Endodermal cell (in vitro differentiated cells): ENCODE results near the gene C1orf167. TPM values are rescaled to one million over a fixed set of nuclear protein-coding genes. Genes with fewer than 3 reads are reported as not detected.

ENCODE experiments used
- DNase-seq: peaks from one replicate; pipeline ENCODE4 v3.0.0-alpha.2; 2017
- H3K27ac ChIP-seq: 2 replicates; pipeline ENCODE4 v1.5.1; 2013; ENCODE audit warnings: mild to moderate bottlenecking, low read depth, low read length, moderate library complexity
- H3K27me3 ChIP-seq: 2 replicates; pipeline ENCODE4 v1.6.1; 2013; ENCODE audit warnings: mild to moderate bottlenecking, low read length, moderate library complexity; ENCODE audit not compliant: insufficient read depth, control insufficient read depth, poor library complexity, severe bottlenecking
- H3K36me3 ChIP-seq: 2 replicates; pipeline ENCODE4 v1.7.0; 2013; ENCODE audit warnings: mild to moderate bottlenecking, low read length, moderate library complexity; ENCODE audit not compliant: control insufficient read depth, insufficient read depth
- H3K4me1 ChIP-seq: one replicate; pipeline ENCODE4 v1.7.0; 2013; ENCODE audit warnings: low read length; ENCODE audit not compliant: control insufficient read depth, insufficient read depth
- H3K4me3 ChIP-seq: 2 replicates; pipeline ENCODE4 v1.5.1; 2013; ENCODE audit warnings: mild to moderate bottlenecking, low read length, moderate library complexity
- H3K9ac ChIP-seq: 2 replicates; pipeline ENCODE4 v1.6.1; 2013; ENCODE audit warnings: mild to moderate bottlenecking, low read length, moderate library complexity; ENCODE audit not compliant: poor library complexity, severe bottlenecking; ENCODE audit errors: extremely low read depth
- H3K9me3 ChIP-seq: 2 replicates; pipeline ENCODE4 v1.6.1; 2013; ENCODE audit warnings: mild to moderate bottlenecking, low read length, moderate library complexity; ENCODE audit not compliant: control insufficient read depth
- H3K27ac Mint-ChIP-seq: 2 replicates; pipeline ENCODE4 v1.8.0; 2020; ENCODE audit warnings: mixed read lengths
- H3K27me3 Mint-ChIP-seq: 2 replicates; pipeline ENCODE4 v1.8.0; 2021; ENCODE audit warnings: mild to moderate bottlenecking, mixed read lengths; ENCODE audit not compliant: insufficient read depth
- H3K36me3 Mint-ChIP-seq: 2 replicates; pipeline ENCODE4 v1.8.0; 2020; ENCODE audit warnings: low read depth, mixed read lengths
- H3K4me1 Mint-ChIP-seq: 2 replicates; pipeline ENCODE4 v1.8.0; 2020; ENCODE audit warnings: mixed read lengths
- H3K4me3 Mint-ChIP-seq: 2 replicates; pipeline ENCODE4 v1.8.0; 2020; ENCODE audit warnings: mild to moderate bottlenecking, moderate library complexity, mixed read lengths
- H3K9me3 Mint-ChIP-seq: 2 replicates; pipeline ENCODE4 v1.8.0; 2020; ENCODE audit warnings: mild to moderate bottlenecking, mixed read lengths
- CTCF ChIP-seq: fragments of 200-600 bp; sonication (generic); conservative IDR thresholded peaks from 2 replicates; pipeline ENCODE4 v1.5.0; 2021; ENCODE audit warnings: antibody characterized with exemption, mild to moderate bottlenecking
- WGBS, 2 experiments: methylation state at CpG; one replicate each; pipeline versions ENCODE4 v1.1.5 to v1.1.7; 2013; ENCODE audit warnings: missing lambda C conversion rate in 2 of 2, mixed read lengths in 1 of 2; ENCODE audit not compliant: insufficient coverage in 1 of 2, insufficient read length in 1 of 2; 5-methylcytosine and 5-hydroxymethylcytosine counted together
- total RNA-seq, 2 donors: library from RNA; stranded (reverse); fragmentation: NEBNext Ultra II Directional in 1 of 2; extraction: Animal tissue kit (Norgen Biotek cat#: 25700) in 1 of 2; gene quantifications; 2 replicates in 1 of 2; 3 replicates in 1 of 2; pipeline ENCODE4 v1.2.1, GENCODE V29; 2021

C1orf167 gene
- total RNA-seq, 2 donors from 2014 or later: 0.95 to 1.4 TPM

- WGBS, 2 experiments: 91 to 95% methylated on average over 7 of the region's 7 CpGs
- H3K9ac ChIP-seq: no peak overlapping the region
- no peak for DNase-seq
- no peak for TF ChIP-seq CTCF
- H3K4me1 Mint-ChIP-seq: no peaks in the 10 kb centered on the region
- H3K27me3 Mint-ChIP-seq: no peaks in the 10 kb centered on the region
- peaks cover 79% of the 10 kb centered on the region for H3K36me3 ChIP-seq
- no peak overlapping the region for H3K27ac ChIP-seq
- no peaks in the 10 kb centered on the region for H3K4me1 ChIP-seq
- H3K9me3 Mint-ChIP-seq: no peaks in the 10 kb centered on the region
- peaks cover 46% of the 10 kb centered on the region for H3K36me3 Mint-ChIP-seq
- no peak overlapping the region for H3K4me3 ChIP-seq
- no peaks in the 10 kb centered on the region for H3K9me3 ChIP-seq
- H3K27me3 ChIP-seq: no peaks in the 10 kb centered on the region
- H3K27ac Mint-ChIP-seq: no peak overlapping the region
- no peak overlapping the region for H3K4me3 Mint-ChIP-seq
Measured at GRCh38 chr1:11825131-11825530, 63.1 kb downstream of the C1orf167 start.

GRCh38 chr1:11826946-11827345, 65.0 kb downstream of the C1orf167 start:
- H3K9me3 ChIP-seq: no peaks in the 10 kb centered on the region
- Mint-ChIP-seq H3K4me1 (no peaks in the 10 kb centered on the region), H3K27me3 (no peaks in the 10 kb centered on the region), H3K36me3 (peaks cover 48% of the 10 kb centered on the region), H3K9me3 (no peaks in the 10 kb centered on the region), H3K4me3 (no peak overlapping the region), H3K27ac (no peak overlapping the region)
- peaks cover 83% of the 10 kb centered on the region for H3K36me3 ChIP-seq
- TF ChIP-seq CTCF: no peak
- WGBS, 2 experiments: 97 to 100% methylated on average over 5 to 9 of the region's 9 CpGs
- H3K27me3 ChIP-seq: no peaks in the 10 kb centered on the region
- H3K4me1 ChIP-seq: no peaks in the 10 kb centered on the region
- no peak overlapping the region for H3K4me3 ChIP-seq
- DNase-seq: no peak
- no peak overlapping the region for H3K27ac ChIP-seq
- H3K9ac ChIP-seq: no peak overlapping the region

GRCh38 chr1:11828511-11828910, 66.5 kb downstream of the C1orf167 start:
- Histone ChIP-seq H3K4me1 (no peaks in the 10 kb centered on the region), H3K9me3 (no peaks in the 10 kb centered on the region), H3K27me3 (no peaks in the 10 kb centered on the region), H3K36me3 (peaks cover 87% of the 10 kb centered on the region), H3K27ac (no peak overlapping the region), H3K4me3 (no peak overlapping the region), H3K9ac (no peak overlapping the region)
- no peak for DNase-seq
- 93 to 96% methylated on average over 15 to 19 of the region's 19 CpGs for WGBS, 2 experiments
- Mint-ChIP-seq H3K27me3 (no peaks in the 10 kb centered on the region), H3K36me3 (peaks cover 51% of the 10 kb centered on the region), H3K4me3 (no peak overlapping the region), H3K4me1 (no peaks in the 10 kb centered on the region), H3K9me3 (no peaks in the 10 kb centered on the region), H3K27ac (no peak overlapping the region)
- TF ChIP-seq CTCF: no peak
